HEK293 (cell line): ENCODE data around the gene PLEKHM2.

Source experiments
- EGR2 ChIP-seq: fragments of 450-650 bp; formaldehyde crosslinking; IDR thresholded peaks from 2 replicates; pipeline ENCODE4 v1.5.1; 2016; ENCODE audit warnings: low read depth, missing biosample characterization, missing genetic modification characterization
- TF ChIP-seq, protein P1 (sequence below): fragments of 450-650 bp; formaldehyde crosslinking; IDR thresholded peaks from 2 replicates; pipeline ENCODE4 v1.5.1; 2016; ENCODE audit warnings: missing biosample characterization, missing genetic modification characterization
- TF ChIP-seq, protein P2 (sequence below): fragments of 450-650 bp; formaldehyde crosslinking; IDR thresholded peaks from 2 replicates; pipeline ENCODE4 v1.5.1; 2016; ENCODE audit warnings: missing biosample characterization, missing genetic modification characterization

The PLEKHM2 gene

GRCh38 chr1:15777909-15778707, 94.0 kb downstream of the PLEKHM2 start (continued):
- TF ChIP-seq, protein P1, sequence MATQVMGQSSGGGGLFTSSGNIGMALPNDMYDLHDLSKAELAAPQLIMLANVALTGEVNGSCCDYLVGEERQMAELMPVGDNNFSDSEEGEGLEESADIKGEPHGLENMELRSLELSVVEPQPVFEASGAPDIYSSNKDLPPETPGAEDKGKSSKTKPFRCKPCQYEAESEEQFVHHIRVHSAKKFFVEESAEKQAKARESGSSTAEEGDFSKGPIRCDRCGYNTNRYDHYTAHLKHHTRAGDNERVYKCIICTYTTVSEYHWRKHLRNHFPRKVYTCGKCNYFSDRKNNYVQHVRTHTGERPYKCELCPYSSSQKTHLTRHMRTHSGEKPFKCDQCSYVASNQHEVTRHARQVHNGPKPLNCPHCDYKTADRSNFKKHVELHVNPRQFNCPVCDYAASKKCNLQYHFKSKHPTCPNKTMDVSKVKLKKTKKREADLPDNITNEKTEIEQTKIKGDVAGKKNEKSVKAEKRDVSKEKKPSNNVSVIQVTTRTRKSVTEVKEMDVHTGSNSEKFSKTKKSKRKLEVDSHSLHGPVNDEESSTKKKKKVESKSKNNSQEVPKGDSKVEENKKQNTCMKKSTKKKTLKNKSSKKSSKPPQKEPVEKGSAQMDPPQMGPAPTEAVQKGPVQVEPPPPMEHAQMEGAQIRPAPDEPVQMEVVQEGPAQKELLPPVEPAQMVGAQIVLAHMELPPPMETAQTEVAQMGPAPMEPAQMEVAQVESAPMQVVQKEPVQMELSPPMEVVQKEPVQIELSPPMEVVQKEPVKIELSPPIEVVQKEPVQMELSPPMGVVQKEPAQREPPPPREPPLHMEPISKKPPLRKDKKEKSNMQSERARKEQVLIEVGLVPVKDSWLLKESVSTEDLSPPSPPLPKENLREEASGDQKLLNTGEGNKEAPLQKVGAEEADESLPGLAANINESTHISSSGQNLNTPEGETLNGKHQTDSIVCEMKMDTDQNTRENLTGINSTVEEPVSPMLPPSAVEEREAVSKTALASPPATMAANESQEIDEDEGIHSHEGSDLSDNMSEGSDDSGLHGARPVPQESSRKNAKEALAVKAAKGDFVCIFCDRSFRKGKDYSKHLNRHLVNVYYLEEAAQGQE (tag by site-specific recombination), result peak; percentile 73
- TF ChIP-seq EGR2 (tag by site-specific recombination), result 0 out of 2 replicates have a peak, but pooled peaks have one; percentile 15
- TF ChIP-seq, protein P2, sequence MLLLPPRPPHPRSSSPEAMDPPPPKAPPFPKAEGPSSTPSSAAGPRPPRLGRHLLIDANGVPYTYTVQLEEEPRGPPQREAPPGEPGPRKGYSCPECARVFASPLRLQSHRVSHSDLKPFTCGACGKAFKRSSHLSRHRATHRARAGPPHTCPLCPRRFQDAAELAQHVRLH (tag by site-specific recombination), result no peak
